Measurements from ENCODE around the gene PKD1.

DNA sequence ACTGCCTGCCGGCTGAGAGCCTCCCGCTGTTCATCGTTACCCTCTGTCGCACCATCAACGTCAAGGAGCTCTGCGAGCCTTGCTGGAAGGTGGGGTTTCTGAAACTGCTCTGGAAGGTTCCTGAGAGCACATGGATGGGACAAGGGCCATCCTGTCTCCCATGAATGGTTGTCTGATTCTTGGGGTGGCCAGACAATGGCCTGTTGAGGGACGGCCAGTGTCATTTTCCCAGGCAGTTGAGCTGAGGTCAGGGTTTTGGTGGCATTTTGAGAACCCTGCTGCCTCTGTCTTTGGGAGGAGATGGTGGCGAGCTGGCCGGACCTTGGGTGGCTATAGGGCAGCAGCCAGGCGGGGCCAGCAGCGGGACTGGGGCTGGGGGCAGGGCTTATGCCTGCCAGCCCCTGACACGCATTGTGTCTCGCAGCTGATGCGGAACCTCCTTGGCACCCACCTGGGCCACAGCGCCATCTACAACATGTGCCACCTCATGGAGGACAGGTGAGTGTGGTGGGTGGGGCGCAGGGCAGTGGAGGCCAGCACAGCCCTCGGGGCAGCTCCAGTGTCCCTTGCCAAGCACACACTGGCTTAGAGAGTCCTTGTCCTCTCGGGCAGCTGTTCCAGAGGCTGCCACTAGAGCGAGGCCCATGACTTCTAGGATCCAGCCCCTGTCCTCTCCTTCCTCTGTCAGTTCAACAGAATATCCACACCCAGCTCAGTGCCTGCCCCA lies 78.9 kb downstream of the PKD1 start:
- TF ChIP-seq, protein P1, sequence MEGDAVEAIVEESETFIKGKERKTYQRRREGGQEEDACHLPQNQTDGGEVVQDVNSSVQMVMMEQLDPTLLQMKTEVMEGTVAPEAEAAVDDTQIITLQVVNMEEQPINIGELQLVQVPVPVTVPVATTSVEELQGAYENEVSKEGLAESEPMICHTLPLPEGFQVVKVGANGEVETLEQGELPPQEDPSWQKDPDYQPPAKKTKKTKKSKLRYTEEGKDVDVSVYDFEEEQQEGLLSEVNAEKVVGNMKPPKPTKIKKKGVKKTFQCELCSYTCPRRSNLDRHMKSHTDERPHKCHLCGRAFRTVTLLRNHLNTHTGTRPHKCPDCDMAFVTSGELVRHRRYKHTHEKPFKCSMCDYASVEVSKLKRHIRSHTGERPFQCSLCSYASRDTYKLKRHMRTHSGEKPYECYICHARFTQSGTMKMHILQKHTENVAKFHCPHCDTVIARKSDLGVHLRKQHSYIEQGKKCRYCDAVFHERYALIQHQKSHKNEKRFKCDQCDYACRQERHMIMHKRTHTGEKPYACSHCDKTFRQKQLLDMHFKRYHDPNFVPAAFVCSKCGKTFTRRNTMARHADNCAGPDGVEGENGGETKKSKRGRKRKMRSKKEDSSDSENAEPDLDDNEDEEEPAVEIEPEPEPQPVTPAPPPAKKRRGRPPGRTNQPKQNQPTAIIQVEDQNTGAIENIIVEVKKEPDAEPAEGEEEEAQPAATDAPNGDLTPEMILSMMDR (conservative IDR thresholded peaks at IDR 0.05), result no peak
- no peak for TF ChIP-seq ZFX (IDR thresholded peaks at IDR 0.05)

Measured in C4-2B (cell line).